Small intestine (tissue), 7 donors: ENCODE data around the gene IL10. TPM values are rescaled to one million over a fixed set of nuclear protein-coding genes. Genes with fewer than 3 reads are reported as not detected.

Experiments
- DNase-seq, 2 donors: peaks; one replicate each; pipeline versions ENCODE4 v3.0.0 to v3.0.0-alpha.2; 2013
- FAIRE-seq: peaks from 2 replicates; lab custom pipeline; 2012; peaks lifted over from hg19 to GRCh38; lab: Jason Lieb, UNC
- H3K27ac ChIP-seq, 3 donors: one replicate each; pipeline ENCODE4 v1.5.1; 2013; ENCODE audit warnings: low read length in 2 of 3, mild to moderate bottlenecking in 2 of 3, control low read depth in 1 of 3, inconsistent platforms in 1 of 3, low read depth in 1 of 3, moderate library complexity in 1 of 3
- H3K27me3 ChIP-seq, 3 donors: one replicate each; pipeline ENCODE4 v1.6.1; 2013; ENCODE audit warnings: low read length in 3 of 3, inconsistent platforms in 1 of 3; ENCODE audit not compliant: control insufficient read depth in 3 of 3, insufficient read depth in 3 of 3
- H3K36me3 ChIP-seq, 3 donors: one replicate each; pipeline ENCODE4 v1.6.1; 2013; ENCODE audit warnings: low read length in 3 of 3, inconsistent platforms in 1 of 3, low read depth in 1 of 3, mild to moderate bottlenecking in 1 of 3, moderate library complexity in 1 of 3; ENCODE audit not compliant: control insufficient read depth in 3 of 3, insufficient read depth in 2 of 3
- H3K4me1 ChIP-seq, 3 donors: one replicate each; pipeline ENCODE4 v1.6.1; 2013; ENCODE audit warnings: low read length in 2 of 3, inconsistent platforms in 1 of 3, low read depth in 1 of 3, mild to moderate bottlenecking in 1 of 3, moderate library complexity in 1 of 3; ENCODE audit not compliant: control insufficient read depth in 3 of 3, insufficient read depth in 2 of 3
- H3K4me3 ChIP-seq, 3 donors: one replicate each; pipeline ENCODE4 v1.5.1; 2013; ENCODE audit warnings: low read length in 3 of 3, control low read depth in 1 of 3, inconsistent platforms in 1 of 3, low read depth in 1 of 3, mild to moderate bottlenecking in 1 of 3, moderate library complexity in 1 of 3
- H3K9me3 ChIP-seq, 2 donors: one replicate each; pipeline ENCODE4 v1.6.1; 2013; ENCODE audit warnings: low read depth in 1 of 2, low read length in 1 of 2; ENCODE audit not compliant: control insufficient read depth in 2 of 2, insufficient read depth in 1 of 2
- WGBS, 3 donors: extraction: QIAGEN DNeasy Blood & Tissue Kit; methylation state at CpG; one replicate each; pipeline ENCODE4 v1.1.7; 2013; 5-methylcytosine and 5-hydroxymethylcytosine counted together
- polyA plus RNA-seq, 4 donors: library from polyadenylated mRNA; stranded (reverse) in 3 of 4; unstranded in 1 of 4; fragments of 200-250 nt in 3 of 4; fragments of 120-200 nt in 1 of 4; gene quantifications; one replicate each; pipeline versions ENCODE4 v1.2.1 to v1.2.3, GENCODE V29; 2013
- donor health status: healthy with polysubstance abuse.
- donor health status: control.
- donor health status: control.
- donor health status: Bipolar disorder and iron deficiency.
- donor health status: healthy.

The IL10 gene
- polyA plus RNA-seq, 4 donors = 0.41 to 5.1 (median 0.54) TPM; not detected in 1

DNA sequence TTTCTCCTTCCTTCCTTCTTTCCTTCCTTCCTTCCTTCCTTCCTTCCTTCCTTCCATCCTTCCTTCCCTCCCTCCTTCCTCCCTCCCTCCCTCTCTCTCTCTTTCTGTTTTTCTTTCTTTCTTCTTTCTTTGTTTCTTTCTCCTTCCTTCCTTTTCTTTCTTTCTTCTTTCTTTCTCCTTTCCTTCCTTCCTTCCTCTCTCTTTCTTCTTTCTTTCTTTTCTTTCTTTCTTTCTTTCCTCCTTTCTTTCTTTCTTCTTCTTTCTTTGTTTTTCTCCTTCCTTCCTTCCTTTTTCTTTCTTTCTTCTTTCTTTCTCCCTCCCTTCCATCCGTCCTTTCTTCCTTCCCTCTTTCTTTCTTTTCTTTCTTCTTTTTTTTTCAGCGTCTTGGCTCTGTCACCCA lies 19.8 kb downstream of the IL10 start:
- H3K9me3 ChIP-seq = no peaks in the 10 kb centered on the region
- H3K27ac ChIP-seq = no peak overlapping the region
- FAIRE-seq = no peak
- H3K4me3 ChIP-seq = no peak overlapping the region
- no peaks in the 10 kb centered on the region for H3K36me3 ChIP-seq
- no peaks in the 10 kb centered on the region for H3K4me1 ChIP-seq
- WGBS, 3 donors = 89 to 93% (median 91%) methylated on average over 2 of the region's 2 CpGs
- DNase-seq = no peak
- peaks cover 0 to 8% (median 0%) of the 10 kb centered on the region in 3 donors for H3K27me3 ChIP-seq

DNA sequence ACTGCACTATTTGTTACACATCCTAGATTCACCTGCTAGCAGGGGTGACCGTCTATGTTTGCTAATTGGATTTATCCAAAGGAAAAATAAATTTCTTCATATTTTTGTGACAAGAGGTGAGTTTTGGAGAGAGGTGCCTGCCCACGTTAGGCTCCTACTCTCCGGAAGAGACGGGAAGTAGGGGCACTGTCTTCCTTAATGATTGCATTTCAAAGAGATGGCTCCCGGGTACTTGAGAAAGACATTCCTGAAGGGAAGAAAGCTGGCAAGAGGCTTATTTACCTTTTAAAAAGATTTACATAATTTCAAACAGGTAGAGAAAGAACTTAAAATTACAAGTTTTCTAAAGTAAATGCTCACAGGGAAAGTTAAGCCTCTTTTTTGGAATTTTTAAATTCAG lies 20.4 kb downstream of the IL10 start:
- WGBS, 3 donors = 63 to 70% (median 69%) methylated on average over 5 of the region's 5 CpGs
- DNase-seq = no peak
- Histone ChIP-seq H3K27ac (no peak overlapping the region), H3K4me1 (no peaks in the 10 kb centered on the region), H3K36me3 (no peaks in the 10 kb centered on the region), H3K27me3 (peaks cover 0 to 8% (median 0%) of the 10 kb centered on the region in 3 donors), H3K9me3 (no peaks in the 10 kb centered on the region), H3K4me3 (no peak overlapping the region)
- FAIRE-seq = no peak

DNA sequence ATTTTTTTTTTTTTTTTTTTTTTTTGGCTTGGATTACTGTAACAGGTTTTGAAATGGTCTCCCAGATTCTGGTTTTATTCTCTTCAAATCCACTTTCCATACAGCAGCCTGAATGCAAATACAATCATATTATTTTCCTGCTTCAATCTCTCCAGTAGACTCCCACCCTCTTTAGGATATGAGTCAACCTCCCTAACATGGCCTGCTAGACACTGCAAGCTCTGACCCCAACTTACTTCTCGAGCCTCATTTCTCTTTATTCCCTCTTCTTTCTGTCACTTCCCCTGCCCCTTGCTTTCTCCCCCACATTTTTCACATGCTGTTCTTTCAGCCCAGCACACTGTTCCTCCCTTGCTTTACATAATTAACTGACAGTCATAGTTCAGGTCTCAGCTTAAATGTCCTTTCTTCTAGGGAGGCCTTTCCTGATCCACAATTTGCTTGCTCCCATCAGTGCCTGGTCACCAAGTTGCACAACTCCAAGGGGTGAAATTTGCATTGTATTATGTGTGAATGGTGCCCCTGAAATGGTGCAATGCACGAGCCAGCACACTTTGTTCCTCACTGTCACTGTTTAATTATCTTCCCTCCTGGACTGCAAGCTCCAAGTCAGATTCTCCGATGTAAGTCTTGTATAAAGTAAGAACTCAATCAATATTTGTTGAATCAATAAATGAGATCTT lies 23.8 kb downstream of the IL10 start:
- Histone ChIP-seq H3K27me3 (peaks cover 0 to 8% (median 0%) of the 10 kb centered on the region in 3 donors), H3K27ac (no peak overlapping the region), H3K4me1 (no peaks in the 10 kb centered on the region), H3K4me3 (no peak overlapping the region), H3K9me3 (no peaks in the 10 kb centered on the region), H3K36me3 (no peaks in the 10 kb centered on the region)
- FAIRE-seq (no peak), DNase-seq (no peak)
- 78 to 83% (median 82%) methylated on average over 3 of the region's 3 CpGs for WGBS, 3 donors

DNA sequence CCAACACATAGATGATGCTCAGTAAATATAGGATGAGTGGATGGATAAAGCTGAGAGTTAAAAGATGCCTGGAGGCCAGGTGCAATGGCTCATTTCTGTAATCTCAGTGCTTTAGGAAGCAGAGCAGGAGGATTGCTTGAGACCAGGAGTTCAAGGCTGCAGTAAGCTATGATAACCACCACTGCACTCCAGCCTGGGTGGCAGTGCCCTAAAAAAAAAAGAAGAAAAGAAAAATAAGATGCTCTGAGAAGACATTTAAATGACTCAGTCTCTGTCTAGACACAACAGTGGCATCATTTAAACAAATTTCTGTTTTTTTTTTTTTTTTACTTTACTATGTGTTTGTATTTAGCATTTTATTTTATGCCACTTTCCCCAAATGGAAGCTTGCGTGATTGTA lies 27.0 kb downstream of the IL10 start:
- peaks cover 0 to 6% (median 0%) of the 10 kb centered on the region in 3 donors for H3K27me3 ChIP-seq

DNA sequence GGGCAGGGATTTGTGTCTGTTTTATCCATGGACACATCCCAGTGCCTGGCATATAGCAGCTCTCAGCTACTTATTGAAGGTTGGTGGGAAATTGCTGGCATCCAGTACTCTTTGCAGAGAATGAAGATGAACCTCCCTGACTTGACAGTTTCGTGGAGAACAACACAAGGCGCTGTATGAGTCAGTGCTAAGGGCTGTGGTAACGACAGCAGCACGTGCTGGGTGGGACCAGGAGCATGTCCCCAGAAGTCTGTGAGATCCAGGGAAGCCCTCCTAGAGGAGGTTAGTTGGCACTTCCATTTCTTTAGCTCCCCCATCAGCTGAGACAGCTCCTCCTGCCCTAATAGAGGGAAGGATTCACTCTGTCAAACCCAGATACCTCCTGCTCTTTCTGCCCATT lies 27.6 kb downstream of the IL10 start:
- H3K4me1 ChIP-seq = no peaks in the 10 kb centered on the region
- H3K27ac ChIP-seq = no peak overlapping the region
- DNase-seq (no peak), FAIRE-seq (no peak)
- 36 to 57% (median 46%) methylated on average over 4 of the region's 4 CpGs for WGBS, 3 donors
- H3K27me3 ChIP-seq = peaks cover 0 to 6% (median 0%) of the 10 kb centered on the region in 3 donors
- H3K36me3 ChIP-seq = no peaks in the 10 kb centered on the region
- no peaks in the 10 kb centered on the region for H3K9me3 ChIP-seq
- no peak overlapping the region for H3K4me3 ChIP-seq

More for the DNA sequence above, 27.0 kb downstream of the IL10 start:
- H3K4me1 ChIP-seq = no peaks in the 10 kb centered on the region
- no peaks in the 10 kb centered on the region for H3K9me3 ChIP-seq
- 90 to 96% (median 93%) methylated on average over 1 of the region's 1 CpG for WGBS, 3 donors
- FAIRE-seq (no peak), DNase-seq (no peak)
- H3K36me3 ChIP-seq = no peaks in the 10 kb centered on the region
- no peak overlapping the region for H3K4me3 ChIP-seq
- H3K27ac ChIP-seq = no peak overlapping the region

DNA sequence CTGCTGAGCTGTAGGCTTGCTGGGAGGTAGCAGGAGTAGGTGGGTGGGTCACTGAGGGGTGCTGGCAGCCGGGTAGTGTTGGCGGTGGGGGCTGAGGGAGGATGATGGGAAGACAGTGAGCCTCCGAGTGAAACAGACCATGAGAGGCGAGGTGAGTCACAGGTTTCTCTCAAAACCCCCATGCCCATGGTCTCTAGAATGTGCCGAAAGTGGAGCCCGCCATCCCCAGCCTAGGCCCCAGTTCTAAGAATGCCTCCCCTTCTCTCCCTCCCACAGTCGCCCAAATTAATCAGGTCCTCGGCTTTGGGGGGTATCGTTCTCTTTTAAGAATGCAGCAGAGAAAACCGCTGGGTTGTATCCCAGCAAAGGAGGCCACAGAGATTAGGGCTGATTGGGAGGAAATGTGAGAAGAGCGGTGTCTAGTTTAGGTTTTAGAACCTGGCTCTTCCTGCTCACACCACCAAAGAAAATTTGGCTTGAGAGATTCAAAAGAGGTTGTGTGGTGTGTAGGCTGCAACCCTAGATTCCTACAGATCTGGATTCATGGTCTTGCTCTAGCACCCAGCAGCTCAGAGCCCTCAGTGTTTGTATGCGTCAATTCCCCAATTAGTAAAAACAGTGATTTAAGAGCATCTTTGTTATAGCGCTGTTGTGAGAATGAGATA lies 29.4 kb downstream of the IL10 start:
- WGBS, 3 donors = 65 to 78% (median 73%) methylated on average over 12 to 13 of the region's 13 CpGs
- Histone ChIP-seq H3K27me3 (no peaks in the 10 kb centered on the region), H3K4me3 (no peak overlapping the region), H3K9me3 (no peaks in the 10 kb centered on the region), H3K27ac (no peak overlapping the region), H3K36me3 (peaks cover 0 to 4% (median 0%) of the 10 kb centered on the region in 3 donors), H3K4me1 (peaks cover 0 to 6% (median 0%) of the 10 kb centered on the region in 3 donors)
- DNase-seq (no peak), FAIRE-seq (no peak)

GRCh38 chr1:206741142-206741701 lies 31.1 kb downstream of the IL10 start:
- H3K4me3 ChIP-seq = no peak overlapping the region
- WGBS, 3 donors = 88 to 91% (median 88%) methylated on average over 6 of the region's 6 CpGs
- peaks cover 0 to 6% (median 0%) of the 10 kb centered on the region in 3 donors for H3K4me1 ChIP-seq
- peaks cover 0 to 18% (median 0%) of the 10 kb centered on the region in 3 donors for H3K36me3 ChIP-seq
- no peak overlapping the region for H3K27ac ChIP-seq
- no peaks in the 10 kb centered on the region for H3K27me3 ChIP-seq
- FAIRE-seq = no peak
- no peak for DNase-seq
- no peaks in the 10 kb centered on the region for H3K9me3 ChIP-seq

GRCh38 chr1:206739411-206740076 lies 32.8 kb downstream of the IL10 start:
- Histone ChIP-seq H3K9me3 (no peaks in the 10 kb centered on the region), H3K4me3 (no peak overlapping the region), H3K27me3 (no peaks in the 10 kb centered on the region), H3K27ac (peak overlapping the region in 1 of 3 donors; percentile 41), H3K36me3 (peaks cover 0 to 33% (median 2%) of the 10 kb centered on the region in 3 donors), H3K4me1 (peaks cover 0 to 6% (median 0%) of the 10 kb centered on the region in 3 donors)
- WGBS, 3 donors = 44 to 51% (median 47%) methylated on average over 5 of the region's 5 CpGs
- peak in 1 of 2 donors; percentile 27 for DNase-seq
- FAIRE-seq = no peak
